NCI-H1694 (cell line): ENCODE measurements around the gene DIP2C.
"Not testable (repeated sequence)": the region's sequence is repeated elsewhere in the genome, so short reads cannot be mapped to it uniquely, and the experiment has no call there.

Experiments
- DNase-seq: peaks from one replicate; lab custom pipeline; 2025; lab: John Stamatoyannopoulos, UW

Gene DIP2C

GRCh38 chr10:437698-438490, 251.6 kb downstream of the DIP2C start:
- no peak for DNase-seq

- no peak for DNase-seq
These were observed 252.4 kb downstream of the DIP2C start for GRCh38 chr10:436911-437665.

GRCh38 chr10:436013-436697, 253.3 kb downstream of the DIP2C start:
- DNase-seq = no peak

GRCh38 chr10:435397-435796, 254.1 kb downstream of the DIP2C start:
- no peak for DNase-seq

- DNase-seq = no peak
These were observed 259.8 kb downstream of the DIP2C start for GRCh38 chr10:429696-430095.

GRCh38 chr10:427761-428519, 261.5 kb downstream of the DIP2C start:
- DNase-seq = no peak

GRCh38 chr10:425365-425764, 264.1 kb downstream of the DIP2C start:
- DNase-seq = not testable (repeated sequence)

- DNase-seq = not testable (repeated sequence)
These were observed 264.7 kb downstream of the DIP2C start for GRCh38 chr10:424724-425123.

- no peak for DNase-seq
These were observed 266.3 kb downstream of the DIP2C start for GRCh38 chr10:423178-423577.

- no peak for DNase-seq
These were observed 266.8 kb downstream of the DIP2C start for GRCh38 chr10:422675-423074.

GRCh38 chr10:422241-422640, 267.2 kb downstream of the DIP2C start:
- DNase-seq = no peak

- no peak for DNase-seq
These were observed 268.3 kb downstream of the DIP2C start for GRCh38 chr10:421170-421569.

GRCh38 chr10:420154-421121, 269.0 kb downstream of the DIP2C start:
- no peak for DNase-seq

GRCh38 chr10:418894-419293, 270.6 kb downstream of the DIP2C start:
- DNase-seq = no peak

GRCh38 chr10:418226-418625, 271.2 kb downstream of the DIP2C start:
- no peak for DNase-seq

- DNase-seq = no peak
These were observed 273.4 kb downstream of the DIP2C start for GRCh38 chr10:416091-416515.

- no peak for DNase-seq
These were observed 275.8 kb downstream of the DIP2C start for GRCh38 chr10:413662-414071.

GRCh38 chr10:412109-412508, 277.4 kb downstream of the DIP2C start:
- no peak for DNase-seq

GRCh38 chr10:411603-412002, 277.9 kb downstream of the DIP2C start:
- DNase-seq = no peak

GRCh38 chr10:409408-410040, 279.9 kb downstream of the DIP2C start:
- no peak for DNase-seq
